HG02759 (cell line): Measurements from ENCODE around the gene KDM4C.
"Not testable (repeated sequence)": the region's sequence is repeated elsewhere in the genome, so short reads cannot be mapped to it uniquely, and the experiment has no call there.

Source experiments
- ATAC-seq: cut with Tn5 transposase; IDR thresholded peaks from one replicate; pipeline ENCODE4 v1.9.1; 2021; ENCODE audit warnings: mild to moderate bottlenecking, moderate library complexity; ENCODE audit not compliant: unreplicated experiment

KDM4C gene

DNA sequence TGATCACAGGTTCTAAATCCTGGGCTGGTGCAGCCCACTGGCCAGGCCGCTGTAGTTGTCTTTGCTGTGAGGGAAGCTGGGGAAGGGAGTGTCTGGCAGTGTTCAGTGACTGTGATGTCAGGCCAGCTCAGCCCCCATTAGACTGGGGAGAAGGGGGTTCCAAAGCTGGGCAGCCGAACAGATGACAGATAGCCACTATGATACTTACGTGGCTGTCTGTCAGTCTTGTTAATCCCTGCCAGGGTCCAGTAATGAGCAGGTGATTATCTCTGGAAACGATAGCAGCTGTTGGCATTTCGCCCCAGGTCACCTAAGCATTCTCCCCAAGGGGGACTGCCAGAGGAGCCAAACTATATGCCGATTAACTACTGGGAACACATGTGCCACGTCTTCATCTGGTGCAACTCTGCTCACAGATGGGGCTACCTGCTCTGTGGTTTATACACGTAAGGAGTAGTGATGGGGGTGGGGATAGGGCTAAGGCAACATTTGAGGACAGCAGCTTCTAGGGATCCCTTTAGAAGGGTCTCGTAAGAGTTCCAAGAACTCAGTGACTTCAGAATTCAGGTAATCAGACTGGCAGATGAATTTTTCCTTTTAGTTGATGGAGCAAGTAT, 396.3 kb downstream of the KDM4C start:
- no peak for ATAC-seq

DNA sequence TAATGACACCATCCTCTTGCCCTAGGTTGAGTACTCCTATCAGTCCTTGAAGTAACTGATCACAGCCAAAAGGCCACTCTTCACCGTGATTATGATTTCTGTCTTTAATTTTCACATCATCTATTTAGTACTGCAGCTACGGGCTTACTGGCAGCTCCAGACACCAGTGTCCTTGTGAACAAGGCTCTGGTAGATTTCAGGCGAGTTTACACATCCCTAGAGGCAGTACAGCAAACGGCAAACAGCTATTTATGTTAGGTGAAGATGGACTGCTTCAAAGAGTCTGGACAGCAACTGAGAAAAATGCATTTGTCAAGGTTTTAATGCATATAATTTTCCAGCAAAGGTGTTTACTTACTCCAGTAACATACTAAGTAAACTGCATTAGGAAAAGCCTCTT, 396.9 kb downstream of the KDM4C start:
- no peak for ATAC-seq

DNA sequence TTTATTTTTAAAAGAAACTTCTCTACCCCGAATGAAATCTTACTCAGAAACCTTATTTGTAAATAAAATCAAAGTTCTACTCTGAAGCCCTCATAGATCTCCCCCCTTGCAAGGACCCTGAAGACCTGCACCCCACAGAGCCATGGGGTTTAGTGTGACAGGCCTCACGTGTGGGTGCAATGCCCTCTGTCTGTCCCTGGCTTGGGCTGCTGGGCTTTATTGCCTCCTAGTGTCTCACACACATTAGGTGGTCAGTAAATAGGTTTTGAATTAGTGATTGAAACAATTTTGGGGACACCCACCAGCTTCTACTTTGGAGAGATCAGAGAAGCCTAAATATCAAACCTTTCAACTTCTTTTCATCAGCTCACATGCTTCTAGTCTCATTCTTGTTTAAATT, 403.7 kb downstream of the KDM4C start:
- ATAC-seq: no peak

- no peak for ATAC-seq
Measured at GRCh38 chr9:7163932-7164331, 406.2 kb downstream of the KDM4C start.

DNA sequence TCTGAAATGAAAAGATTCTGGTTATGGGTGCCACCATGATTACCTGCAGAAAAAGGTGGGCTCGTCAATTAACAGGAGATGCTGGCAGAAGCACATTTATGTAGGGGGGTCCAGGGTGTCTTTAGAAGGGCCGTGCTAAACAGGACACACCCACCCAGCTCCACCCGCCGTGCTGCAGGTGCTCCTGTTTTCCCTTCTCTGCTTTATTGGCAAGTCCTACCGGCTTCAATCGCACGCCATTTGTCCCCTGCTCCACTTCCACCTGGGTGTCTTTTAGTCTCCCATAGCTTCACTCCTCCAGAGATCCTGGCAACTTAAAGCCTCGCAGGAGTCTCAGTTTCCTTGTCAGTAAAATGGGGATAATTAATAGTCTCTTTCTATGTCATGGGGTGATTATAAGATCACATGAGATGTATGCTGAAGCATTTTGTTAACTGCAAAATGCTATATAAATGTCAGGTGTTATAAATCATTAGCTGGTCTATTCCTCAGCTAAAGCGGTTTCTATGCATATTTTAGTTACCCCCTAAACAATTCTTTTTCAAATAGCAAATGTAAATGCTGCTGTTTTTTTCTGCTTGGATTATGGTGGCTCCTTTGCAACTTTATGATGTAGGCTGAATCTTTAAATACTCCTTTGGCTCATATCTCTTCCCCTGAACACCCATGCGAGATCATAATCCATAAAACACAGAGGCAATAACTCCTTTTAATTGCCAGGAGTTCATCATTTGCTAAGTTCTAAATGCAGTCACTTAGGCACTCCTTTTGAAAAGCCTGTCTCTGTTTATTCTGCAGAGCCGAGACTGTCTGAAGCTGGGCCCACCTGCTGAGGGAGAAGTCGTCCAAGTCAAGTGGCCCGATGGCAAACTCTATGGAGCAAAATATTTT, 406.9 kb downstream of the KDM4C start:
- ATAC-seq: no peak

GRCh38 chr9:7165331-7165975, 407.7 kb downstream of the KDM4C start:
- ATAC-seq: no peak

DNA sequence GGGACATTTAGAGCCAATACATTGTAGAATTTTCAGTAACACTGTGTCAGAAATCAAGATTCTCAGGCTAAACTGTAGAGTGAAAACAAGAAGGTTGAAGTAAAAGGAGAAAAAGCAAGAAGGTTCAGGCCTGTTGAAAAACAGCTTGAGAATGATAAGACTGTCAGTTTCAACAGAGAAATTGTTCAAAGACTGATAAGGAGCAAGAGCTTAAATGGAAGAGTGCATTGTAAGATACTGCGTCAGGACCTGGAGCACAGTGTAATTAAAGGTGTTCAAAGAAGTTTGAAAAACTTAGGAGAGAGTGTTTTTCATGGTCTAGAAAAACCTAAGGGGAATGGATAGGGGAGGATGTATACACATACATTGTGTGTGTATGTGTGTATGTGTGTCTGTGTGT, 408.3 kb downstream of the KDM4C start:
- ATAC-seq: no peak

DNA sequence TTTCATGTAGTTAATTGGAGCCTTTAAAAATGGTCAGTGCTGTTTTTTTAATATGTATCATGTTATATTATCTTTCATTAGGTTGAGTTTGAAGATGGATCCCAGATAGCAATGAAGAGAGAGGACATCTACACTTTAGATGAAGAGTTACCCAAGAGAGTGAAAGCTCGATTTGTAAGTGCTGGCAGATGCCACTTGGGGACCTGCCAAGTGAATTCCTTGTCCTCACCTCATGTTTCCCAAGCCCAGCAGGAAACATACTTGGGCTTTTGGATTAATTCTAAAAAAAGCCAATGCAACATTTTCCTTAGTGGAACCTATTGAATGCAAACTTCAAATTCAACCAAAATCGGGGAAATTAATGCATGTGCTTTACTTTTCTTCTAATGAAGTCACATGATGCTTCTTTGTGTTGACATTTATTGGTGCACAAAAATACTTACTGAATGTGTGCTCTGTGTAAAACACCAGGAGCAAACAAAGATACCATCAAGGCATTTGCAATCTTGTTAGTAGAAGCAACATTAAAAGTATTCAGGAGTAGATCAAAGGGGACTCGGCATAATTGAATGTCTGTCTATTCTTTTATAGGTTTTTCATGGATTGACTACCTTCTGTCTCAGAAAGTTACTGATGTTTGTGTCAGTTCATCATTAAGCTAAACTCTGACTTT, 412.1 kb downstream of the KDM4C start:
- no peak for ATAC-seq

GRCh38 chr9:7171396-7172153, 413.8 kb downstream of the KDM4C start:
- ATAC-seq: no peak

DNA sequence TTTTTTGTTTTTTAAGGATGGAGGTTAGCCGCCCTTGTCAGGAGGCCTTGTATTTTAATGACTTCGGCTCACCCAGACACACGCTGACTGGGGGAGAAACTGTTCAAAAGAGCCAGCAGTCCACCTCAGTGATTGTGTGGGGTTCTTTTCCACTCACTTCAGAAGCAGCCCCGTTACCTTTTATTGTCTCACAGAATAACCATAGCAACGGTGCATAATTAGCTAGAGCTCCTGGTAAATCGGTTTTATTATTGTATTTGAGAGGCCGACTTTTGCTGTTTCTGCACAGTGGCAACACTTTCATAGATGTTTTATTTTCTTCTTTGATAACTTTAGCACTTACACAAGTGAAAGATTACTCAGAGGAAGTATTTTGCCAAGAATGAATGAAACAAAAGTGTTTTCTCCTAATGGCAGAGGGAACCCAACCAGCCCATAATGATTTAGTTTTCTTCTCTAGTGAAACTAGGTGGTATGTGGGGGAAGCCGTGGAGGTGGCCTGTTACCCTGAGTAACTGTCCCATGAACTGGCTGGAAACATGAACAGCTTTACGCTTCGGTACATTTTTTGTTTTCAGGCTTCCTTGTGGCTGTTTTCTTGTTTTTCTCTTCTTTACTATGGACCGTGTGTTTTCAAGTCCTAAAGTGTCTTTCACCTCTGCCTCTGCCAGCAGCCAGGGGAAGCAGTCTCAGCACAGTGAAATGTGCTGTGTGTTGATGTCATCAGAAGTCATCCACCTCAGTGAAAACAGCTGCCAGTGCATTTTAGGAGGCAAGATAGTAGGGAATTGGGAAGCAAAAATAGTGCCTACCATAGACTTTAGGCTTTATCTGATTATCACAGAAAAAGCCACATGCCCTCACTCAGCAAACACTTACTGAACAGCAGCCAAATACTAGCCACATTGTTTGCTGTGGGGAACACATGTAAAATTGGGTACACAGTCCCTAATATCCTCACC, 414.7 kb downstream of the KDM4C start:
- ATAC-seq: no peak

GRCh38 chr9:7173139-7173538, 415.4 kb downstream of the KDM4C start:
- no peak for ATAC-seq

GRCh38 chr9:7174301-7174700, 416.5 kb downstream of the KDM4C start:
- no peak for ATAC-seq

- ATAC-seq: no peak
Measured at GRCh38 chr9:7174884-7175283, 417.1 kb downstream of the KDM4C start.

GRCh38 chr9:7176561-7176960, 418.8 kb downstream of the KDM4C start:
- no peak for ATAC-seq

DNA sequence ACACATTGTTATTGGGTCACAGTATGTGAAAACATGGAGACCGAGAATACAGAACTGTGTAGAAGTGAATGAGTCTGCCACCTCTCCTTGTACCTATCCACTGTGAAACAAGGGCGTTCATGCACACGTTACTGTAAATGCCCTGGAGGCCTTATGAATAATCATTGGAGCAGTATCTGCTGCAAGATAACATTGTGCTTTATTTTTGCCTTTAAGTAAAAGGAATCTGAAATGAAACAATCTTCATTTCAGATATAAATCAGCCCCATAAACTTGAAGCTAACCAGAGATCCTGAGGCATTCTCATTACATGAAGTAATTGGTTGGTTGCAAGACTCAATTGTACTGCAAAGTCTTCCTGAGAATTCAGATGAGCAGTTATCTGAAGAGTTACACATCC, 419.6 kb downstream of the KDM4C start:
- no peak for ATAC-seq

DNA sequence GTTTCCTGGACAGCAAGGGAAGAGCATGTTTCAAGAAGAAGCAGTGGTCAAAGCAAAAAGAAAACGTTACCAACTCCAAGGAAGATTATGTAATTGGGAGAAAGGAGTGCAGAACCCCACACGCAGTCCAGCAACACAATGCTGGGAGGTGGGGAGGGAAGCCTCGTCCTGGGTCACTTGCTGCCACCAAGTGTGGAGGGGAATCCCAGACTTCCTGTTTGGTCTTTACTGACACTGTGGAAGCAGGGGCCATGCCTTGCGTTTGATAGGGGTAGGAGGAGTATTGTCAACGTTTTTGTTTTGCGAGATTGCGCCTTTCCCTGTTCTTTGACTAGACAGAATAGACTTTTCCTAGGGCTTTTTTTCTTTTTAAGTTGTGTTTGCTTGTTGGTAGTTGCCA, 421.0 kb downstream of the KDM4C start:
- ATAC-seq: peak; percentile 57

DNA sequence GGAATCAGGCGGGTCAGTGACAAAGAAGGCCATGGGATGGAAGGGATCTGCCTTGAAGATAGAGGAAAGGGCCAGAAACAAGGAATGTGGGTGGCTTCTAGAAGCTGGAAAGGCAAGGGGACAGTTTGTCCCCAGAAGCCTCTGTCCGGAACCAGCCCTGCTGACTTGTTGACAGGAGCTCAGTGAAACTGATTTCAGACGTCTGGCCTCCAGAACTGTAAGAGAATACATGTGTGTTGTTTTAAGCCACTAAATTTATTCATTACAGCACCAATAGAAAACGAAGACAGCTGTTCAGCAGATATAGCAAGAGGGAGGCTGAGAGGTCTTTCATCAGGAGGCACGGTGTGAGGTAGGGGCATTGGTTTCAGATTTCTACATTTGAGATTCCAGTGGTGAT, 422.5 kb downstream of the KDM4C start:
- no peak for ATAC-seq

- ATAC-seq: not testable (repeated sequence)
Measured at GRCh38 chr9:7183139-7183538, 425.4 kb downstream of the KDM4C start.

- no peak for ATAC-seq
Measured at GRCh38 chr9:7185612-7186011, 427.8 kb downstream of the KDM4C start.

- no peak for ATAC-seq
Measured at GRCh38 chr9:7186175-7186574, 428.4 kb downstream of the KDM4C start.
